Measurements from ENCODE around the gene POLR3B. TPM values are rescaled to one million over a fixed set of nuclear protein-coding genes. Genes with fewer than 3 reads are reported as not detected.

POLR3B gene
- polyA plus RNA-seq, 1 donor from 2014 or later = 3.3 TPM

- H3K4me3 Mint-ChIP-seq = no peak overlapping the region
- peaks cover 30% of the 10 kb centered on the region for H3K36me3 Mint-ChIP-seq
- no peak overlapping the region for H3K27ac Mint-ChIP-seq
- no peaks in the 10 kb centered on the region for H3K9me3 Mint-ChIP-seq
- H3K4me1 Mint-ChIP-seq = no peaks in the 10 kb centered on the region
- no peaks in the 10 kb centered on the region for H3K27me3 Mint-ChIP-seq
Measured at GRCh38 chr12:106416273-106416672, 58.7 kb downstream of the POLR3B start.

DNA sequence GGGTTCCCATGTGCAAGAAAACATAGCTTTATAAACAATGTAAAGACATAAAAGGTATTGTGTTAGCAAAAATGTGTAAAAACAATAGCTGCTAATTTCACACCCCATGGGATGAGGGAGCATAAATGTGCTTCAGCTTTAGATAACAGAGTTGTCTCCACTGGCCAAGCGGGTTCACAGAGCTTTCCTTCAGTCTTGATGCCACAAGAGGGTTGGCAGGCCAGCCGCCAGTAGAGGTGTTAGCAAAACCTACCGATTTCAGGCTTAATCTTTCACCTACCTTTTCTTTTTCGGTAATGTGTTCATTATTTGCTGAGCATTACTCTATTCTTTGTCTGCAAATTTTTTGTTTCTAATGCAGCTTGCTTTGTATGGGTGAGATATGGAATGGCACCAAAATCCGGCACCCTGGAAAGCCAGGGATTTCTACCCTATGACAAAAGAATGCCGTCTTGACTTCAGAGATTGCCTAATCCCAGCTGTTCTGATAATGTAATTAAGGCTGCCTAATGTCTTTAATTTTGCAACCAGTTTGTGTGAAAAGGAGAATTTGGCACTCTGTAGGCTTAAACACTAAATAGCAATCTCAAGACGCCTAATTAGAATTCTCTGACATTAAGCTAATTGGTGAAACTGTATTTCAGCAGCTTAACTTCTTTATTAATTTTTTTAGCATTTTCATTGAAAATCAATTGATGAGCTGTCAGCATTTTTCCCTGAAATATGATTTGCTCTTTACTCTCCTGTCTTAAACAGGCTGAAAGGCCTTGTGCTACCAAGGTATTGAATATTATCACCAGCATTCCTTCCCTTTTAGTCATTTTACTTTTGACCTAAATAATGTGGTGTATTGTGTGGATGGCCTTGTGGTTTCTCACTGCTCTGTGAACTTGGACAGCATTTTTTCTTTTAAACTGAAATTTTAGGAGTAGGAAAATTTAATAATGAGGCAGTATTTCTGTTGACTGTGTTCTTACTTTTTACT is 60.7 kb downstream of the POLR3B start:
- H3K27ac Mint-ChIP-seq = no peak overlapping the region

GRCh38 chr12:106418970-106419369 is 61.4 kb downstream of the POLR3B start:
- H3K4me1 Mint-ChIP-seq = no peaks in the 10 kb centered on the region
- H3K27ac Mint-ChIP-seq = no peak overlapping the region
- H3K36me3 Mint-ChIP-seq = peaks cover 28% of the 10 kb centered on the region
- no peak overlapping the region for H3K4me3 Mint-ChIP-seq
- peaks cover 0 to 2% (median 0%) of the 10 kb centered on the region in 3 donors for H3K9me3 Mint-ChIP-seq
- H3K27me3 Mint-ChIP-seq = no peaks in the 10 kb centered on the region

More for the DNA sequence above, 60.7 kb downstream of the POLR3B start:
- no peak overlapping the region for H3K4me3 Mint-ChIP-seq
- H3K36me3 Mint-ChIP-seq = peaks cover 26% of the 10 kb centered on the region
- H3K27me3 Mint-ChIP-seq = no peaks in the 10 kb centered on the region
- no peaks in the 10 kb centered on the region for H3K4me1 Mint-ChIP-seq
- H3K9me3 Mint-ChIP-seq = peaks cover 0 to 2% (median 0%) of the 10 kb centered on the region in 3 donors

DNA sequence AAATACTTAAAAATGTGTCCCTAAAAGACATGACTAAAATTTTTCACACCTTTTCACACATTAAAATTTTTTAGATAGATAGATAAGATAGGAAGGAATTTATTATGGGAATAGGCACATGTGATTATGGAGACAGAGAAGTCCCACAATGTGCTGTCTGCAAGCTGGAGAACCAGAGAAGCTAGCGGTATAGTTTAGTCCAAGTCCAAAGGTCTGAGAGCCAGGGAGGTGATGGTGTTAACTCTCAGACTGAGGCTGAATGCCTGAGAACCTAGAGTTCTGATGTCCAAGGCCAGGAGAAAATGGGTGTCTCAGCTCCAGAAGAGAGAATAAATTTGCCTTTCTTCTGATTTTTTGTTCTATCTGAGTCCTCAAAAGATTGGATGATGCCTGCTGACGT is 65.7 kb downstream of the POLR3B start:
- H3K4me1 Mint-ChIP-seq = no peaks in the 10 kb centered on the region
- peaks cover 0 to 2% (median 0%) of the 10 kb centered on the region in 3 donors for H3K9me3 Mint-ChIP-seq
- no peaks in the 10 kb centered on the region for H3K27me3 Mint-ChIP-seq
- no peak overlapping the region for H3K4me3 Mint-ChIP-seq
- H3K27ac Mint-ChIP-seq = no peak overlapping the region
- H3K36me3 Mint-ChIP-seq = peaks cover 18% of the 10 kb centered on the region

DNA sequence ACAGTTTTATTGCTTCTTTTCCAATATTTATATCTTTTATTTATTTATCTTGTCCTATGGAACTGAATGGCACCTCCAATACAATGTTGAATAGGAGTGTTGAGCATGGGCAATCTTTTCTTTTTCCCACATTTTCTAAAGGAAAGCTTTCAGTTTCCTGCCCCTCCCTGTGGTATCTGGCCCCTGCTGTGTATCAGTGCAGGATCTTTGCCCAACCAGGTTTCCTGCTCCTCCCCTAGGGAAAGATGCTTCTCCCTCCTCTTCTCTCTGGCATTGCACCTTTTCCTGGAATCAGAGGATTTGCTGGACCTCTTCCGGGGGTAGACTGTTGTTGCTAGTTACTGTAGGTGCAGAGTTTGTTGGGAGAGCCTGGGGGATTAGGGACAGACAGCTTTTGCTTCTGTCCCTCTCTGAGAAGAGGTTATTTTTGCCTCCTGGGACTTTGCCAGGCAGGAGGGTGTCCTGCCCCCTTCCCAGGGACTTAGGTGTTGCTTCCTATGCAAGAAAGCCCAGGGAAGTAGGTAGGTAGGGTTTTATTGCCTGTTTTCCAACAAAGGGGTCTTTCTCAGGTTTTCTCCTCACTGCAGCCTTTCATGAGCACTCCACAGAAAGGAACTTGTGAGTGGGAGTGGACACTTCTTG is 67.6 kb downstream of the POLR3B start:
- Mint-ChIP-seq H3K27me3 (no peaks in the 10 kb centered on the region), H3K4me3 (no peak overlapping the region), H3K27ac (no peak overlapping the region), H3K4me1 (no peaks in the 10 kb centered on the region), H3K9me3 (peaks cover 0 to 2% (median 0%) of the 10 kb centered on the region in 3 donors), H3K36me3 (peaks cover 15% of the 10 kb centered on the region)

DNA sequence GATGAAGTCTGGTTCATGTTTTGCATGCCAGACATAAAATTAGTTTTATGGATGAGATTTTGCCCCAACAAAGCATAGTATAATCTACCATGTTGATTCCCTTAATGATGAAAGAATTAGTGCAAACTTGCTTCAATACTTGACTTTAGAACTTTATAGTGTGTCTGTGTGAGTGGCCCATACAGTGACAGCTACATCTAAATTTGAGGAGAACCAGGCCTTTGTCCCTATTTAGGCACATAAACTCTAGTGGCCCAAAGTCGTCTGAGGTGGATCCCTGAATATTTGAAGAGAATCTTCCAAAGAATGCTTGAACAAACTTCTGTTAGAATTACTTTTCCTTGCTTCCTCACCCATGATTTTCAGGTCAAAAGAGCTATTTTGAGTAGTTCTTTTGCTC is 70.4 kb downstream of the POLR3B start:
- Mint-ChIP-seq H3K9me3 (no peaks in the 10 kb centered on the region), H3K27me3 (no peaks in the 10 kb centered on the region), H3K4me1 (no peaks in the 10 kb centered on the region), H3K4me3 (no peak overlapping the region), H3K27ac (no peak overlapping the region), H3K36me3 (peaks cover 10% of the 10 kb centered on the region)

DNA sequence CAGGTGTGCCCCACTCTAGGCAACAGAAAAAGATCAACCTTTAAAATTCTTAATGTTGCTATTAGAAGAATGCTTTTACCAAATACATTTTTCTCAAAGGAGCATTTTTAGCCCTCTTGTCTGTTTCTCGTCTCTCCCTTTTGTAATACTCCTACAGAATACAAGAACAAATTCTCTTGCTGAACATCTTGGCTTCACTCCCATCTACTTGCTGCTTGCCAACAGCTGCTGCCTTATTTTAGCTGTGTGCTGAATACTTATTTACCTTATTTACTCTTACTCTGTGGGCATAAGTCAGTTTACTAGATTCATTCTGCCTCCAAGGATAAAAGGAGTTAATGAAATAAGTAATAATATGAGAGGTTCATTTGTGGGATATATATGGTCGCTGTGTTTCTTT is 70.8 kb downstream of the POLR3B start:
- Mint-ChIP-seq H3K36me3 (peaks cover 7% of the 10 kb centered on the region), H3K27ac (no peak overlapping the region), H3K4me3 (no peak overlapping the region), H3K9me3 (no peaks in the 10 kb centered on the region), H3K27me3 (no peaks in the 10 kb centered on the region), H3K4me1 (no peaks in the 10 kb centered on the region)

GRCh38 chr12:106429043-106429552 is 71.5 kb downstream of the POLR3B start:
- Mint-ChIP-seq H3K27ac (no peak overlapping the region), H3K36me3 (peaks cover 5% of the 10 kb centered on the region), H3K4me1 (no peaks in the 10 kb centered on the region), H3K27me3 (no peaks in the 10 kb centered on the region), H3K9me3 (no peaks in the 10 kb centered on the region), H3K4me3 (no peak overlapping the region)

DNA sequence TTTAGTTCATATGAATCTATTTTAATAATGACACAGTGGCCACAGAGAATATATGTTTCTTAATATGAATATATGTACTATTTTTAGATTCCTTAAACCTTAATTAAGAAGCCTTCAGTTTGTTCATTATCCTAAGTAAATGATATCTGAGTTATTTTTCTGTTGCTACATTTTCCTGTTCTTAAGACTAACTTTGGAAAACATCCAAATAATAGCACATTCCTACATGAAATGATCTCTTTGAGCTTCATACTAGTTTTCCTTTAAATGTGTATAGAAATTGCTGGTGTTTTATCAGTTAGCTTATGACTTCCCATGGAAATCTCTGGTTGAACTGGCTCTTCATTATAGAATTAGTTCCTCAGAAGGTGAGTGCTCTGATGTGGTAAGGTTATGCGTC is 72.1 kb downstream of the POLR3B start:
- no peaks in the 10 kb centered on the region for H3K4me1 Mint-ChIP-seq
- H3K27me3 Mint-ChIP-seq = no peaks in the 10 kb centered on the region
- no peaks in the 10 kb centered on the region for H3K9me3 Mint-ChIP-seq
- H3K27ac Mint-ChIP-seq = no peak overlapping the region
- peaks cover 5% of the 10 kb centered on the region for H3K36me3 Mint-ChIP-seq
- H3K4me3 Mint-ChIP-seq = no peak overlapping the region

DNA sequence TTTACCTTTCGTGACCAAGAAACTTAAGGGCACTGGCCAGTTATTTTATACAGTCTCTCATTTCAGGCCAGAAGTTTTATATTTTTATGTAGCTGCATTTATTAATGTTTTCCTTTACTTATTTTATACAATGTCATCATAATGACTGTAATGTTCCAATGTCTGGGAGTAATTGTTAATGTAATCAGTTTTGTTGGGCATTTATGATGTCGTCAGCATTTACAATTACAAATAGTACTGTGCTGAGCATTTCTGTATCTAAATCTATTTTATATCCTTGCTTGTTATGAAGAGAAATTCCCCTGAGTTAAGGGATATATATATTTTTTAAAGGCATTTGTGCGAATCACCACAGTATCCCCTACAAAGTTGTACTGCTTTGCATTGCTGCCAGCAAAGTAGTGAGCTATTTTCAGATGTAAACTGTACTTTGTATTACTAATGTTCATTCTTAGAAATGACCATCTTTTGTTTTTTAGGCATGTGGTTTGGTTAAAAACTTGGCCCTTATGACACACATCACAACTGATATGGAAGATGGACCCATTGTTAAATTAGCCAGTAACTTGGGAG is 74.4 kb downstream of the POLR3B start:
- Mint-ChIP-seq H3K36me3 (peaks cover 5% of the 10 kb centered on the region), H3K4me3 (no peak overlapping the region), H3K27ac (no peak overlapping the region), H3K9me3 (no peaks in the 10 kb centered on the region), H3K4me1 (no peaks in the 10 kb centered on the region), H3K27me3 (no peaks in the 10 kb centered on the region)

DNA sequence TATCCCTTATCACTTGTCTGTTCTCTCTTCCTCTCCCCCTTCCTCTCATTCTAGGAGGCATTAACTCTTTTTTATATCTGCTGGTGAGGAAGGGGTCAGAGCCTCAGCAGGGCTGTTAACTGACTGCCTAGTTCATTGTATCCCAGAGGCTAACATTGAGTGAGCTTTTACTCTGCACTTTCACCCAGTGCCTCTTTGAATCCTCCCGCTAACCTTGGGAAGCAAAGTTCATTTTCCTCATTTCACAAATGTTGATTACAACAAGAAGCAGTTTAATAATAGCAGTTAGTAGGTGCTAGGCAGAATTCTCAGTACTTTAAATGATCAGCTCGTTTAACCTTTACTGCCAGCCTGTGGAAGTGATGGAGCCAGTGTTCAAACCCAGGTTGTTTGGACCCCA is 75.5 kb downstream of the POLR3B start:
- Mint-ChIP-seq H3K4me3 (no peak overlapping the region), H3K27me3 (no peaks in the 10 kb centered on the region), H3K4me1 (no peaks in the 10 kb centered on the region), H3K27ac (no peak overlapping the region), H3K36me3 (peaks cover 6% of the 10 kb centered on the region), H3K9me3 (no peaks in the 10 kb centered on the region)

GRCh38 chr12:106434526-106434925 is 77.0 kb downstream of the POLR3B start:
- Mint-ChIP-seq H3K36me3 (peaks cover 6% of the 10 kb centered on the region), H3K9me3 (no peaks in the 10 kb centered on the region)

GRCh38 chr12:106436164-106436563 is 78.6 kb downstream of the POLR3B start:
- H3K27me3 Mint-ChIP-seq = no peaks in the 10 kb centered on the region
- no peaks in the 10 kb centered on the region for H3K4me1 Mint-ChIP-seq
- H3K27ac Mint-ChIP-seq = no peak overlapping the region

More at GRCh38 chr12:106434526-106434925, 77.0 kb downstream of the POLR3B start:
- Mint-ChIP-seq H3K4me1 (no peaks in the 10 kb centered on the region), H3K4me3 (no peak overlapping the region), H3K27me3 (no peaks in the 10 kb centered on the region), H3K27ac (no peak overlapping the region)

DNA sequence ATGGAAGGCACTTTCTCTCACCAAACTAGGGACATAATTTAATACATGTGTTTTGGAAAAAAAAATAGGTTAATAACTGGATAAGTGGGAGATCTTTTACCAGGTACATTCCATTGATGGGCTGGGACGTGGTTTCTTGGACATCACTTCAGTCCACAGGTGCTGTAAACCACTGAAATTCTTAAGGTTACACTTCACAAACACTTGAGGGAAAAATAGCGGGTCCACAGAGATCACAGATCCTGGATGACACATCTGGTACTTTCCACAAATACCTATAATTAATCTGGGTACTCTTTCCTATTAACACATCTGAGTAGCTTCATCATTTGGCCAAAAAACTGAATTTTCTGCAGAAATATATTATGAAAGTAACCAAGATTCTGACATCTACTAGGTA is 85.0 kb downstream of the POLR3B start:
- Mint-ChIP-seq H3K4me1 (no peaks in the 10 kb centered on the region), H3K27me3 (no peaks in the 10 kb centered on the region), H3K36me3 (peaks cover 24% of the 10 kb centered on the region), H3K4me3 (no peak overlapping the region), H3K27ac (no peak overlapping the region), H3K9me3 (no peaks in the 10 kb centered on the region)

More at GRCh38 chr12:106436164-106436563, 78.6 kb downstream of the POLR3B start:
- H3K4me3 Mint-ChIP-seq = no peak overlapping the region
- H3K36me3 Mint-ChIP-seq = peaks cover 12% of the 10 kb centered on the region
- no peaks in the 10 kb centered on the region for H3K9me3 Mint-ChIP-seq

- no peak overlapping the region for H3K4me3 Mint-ChIP-seq
- H3K9me3 Mint-ChIP-seq = no peaks in the 10 kb centered on the region
- no peak overlapping the region for H3K27ac Mint-ChIP-seq
- peaks cover 27% of the 10 kb centered on the region for H3K36me3 Mint-ChIP-seq
- no peaks in the 10 kb centered on the region for H3K27me3 Mint-ChIP-seq
- no peaks in the 10 kb centered on the region for H3K4me1 Mint-ChIP-seq
Measured at GRCh38 chr12:106445053-106445452, 87.5 kb downstream of the POLR3B start.

Data from IgD-negative memory B cell (primary cell).